Inflammatory macrophage treated with lipopolysaccharide for 1 hour (primary cell): ENCODE measurements around the gene UBXN10.

ENCODE experiments used
- DNase-seq, 2 donors: peaks; one replicate each; pipeline ENCODE4 v3.0.0-alpha.2; 2020 to 2022

The UBXN10 gene

DNA sequence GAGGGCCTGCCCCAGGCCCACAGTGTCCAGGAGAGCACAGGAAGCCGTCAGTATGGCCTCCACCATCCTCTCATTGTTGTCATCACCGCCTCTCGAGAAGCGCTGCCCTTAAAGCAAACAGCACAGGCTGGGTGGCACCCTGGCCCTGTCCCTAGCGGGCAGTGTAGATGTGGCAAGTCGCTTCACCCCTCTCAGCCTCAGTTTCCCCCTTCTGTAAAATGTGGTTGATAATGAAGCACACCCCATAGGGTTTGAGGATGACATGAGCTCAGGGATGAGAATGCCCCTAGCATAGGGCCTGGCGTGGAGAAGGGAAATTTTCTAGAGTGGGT lies 33.3 kb upstream of the UBXN10 start:
- no peak for DNase-seq

DNA sequence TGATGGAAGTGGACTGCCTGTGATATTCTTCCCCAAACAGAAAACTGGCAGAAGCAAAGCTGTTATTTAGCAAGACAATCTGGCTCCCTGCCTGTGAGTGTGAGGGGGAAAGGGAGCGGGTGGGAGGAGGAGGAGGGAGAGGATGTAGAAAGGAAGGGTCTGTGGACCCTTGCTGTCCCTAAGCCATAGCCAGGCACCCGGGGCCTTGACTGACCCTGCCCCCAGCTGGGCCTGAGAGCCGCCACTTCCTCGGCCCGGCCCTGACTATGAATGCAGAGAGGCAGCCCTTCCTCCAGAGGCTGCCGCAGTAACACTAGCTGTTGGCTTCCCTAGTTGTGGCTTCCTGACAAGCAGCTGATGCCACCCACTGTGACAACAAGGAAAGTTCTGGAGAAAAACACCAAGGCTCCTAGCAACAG lies 32.9 kb upstream of the UBXN10 start:
- peak; percentile 13 to 49 for DNase-seq

- DNase-seq: no peak
These were observed 31.5 kb upstream of the UBXN10 start for GRCh38 chr1:20154301-20154831.

DNA sequence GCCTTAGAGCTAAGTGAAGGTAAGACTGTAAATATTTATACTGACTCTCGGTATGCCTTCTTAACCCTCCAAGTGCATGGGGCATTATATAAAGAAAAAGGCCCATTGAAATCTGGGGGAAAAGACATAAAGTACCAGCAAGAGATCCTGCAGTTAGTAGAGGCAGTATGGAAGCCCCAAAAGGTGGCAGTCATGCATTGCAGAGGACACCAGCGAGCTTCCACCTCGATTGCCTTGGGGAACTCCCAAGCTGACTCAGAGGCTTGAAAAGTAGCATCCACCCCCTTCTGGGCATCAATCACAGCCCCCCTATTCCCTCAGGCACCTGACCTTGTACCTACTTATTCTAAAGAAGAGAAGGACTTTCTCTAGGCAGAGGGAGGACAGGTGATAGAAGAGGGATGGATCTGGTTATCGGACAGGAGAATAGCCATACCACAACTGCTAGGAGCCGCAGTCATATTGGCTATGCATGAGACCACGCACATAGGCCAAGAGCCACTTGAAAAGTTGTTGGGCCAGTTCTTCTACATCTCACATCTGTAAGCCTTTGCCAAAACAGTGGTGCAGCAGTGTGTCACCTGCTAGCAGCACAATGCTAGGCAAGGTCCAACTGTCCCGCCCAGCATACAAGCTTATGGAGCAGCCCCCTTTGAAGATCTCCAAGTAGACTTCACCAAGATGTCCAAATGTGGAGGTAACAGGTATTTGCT lies 27.4 kb upstream of the UBXN10 start:
- DNase-seq: no peak

DNA sequence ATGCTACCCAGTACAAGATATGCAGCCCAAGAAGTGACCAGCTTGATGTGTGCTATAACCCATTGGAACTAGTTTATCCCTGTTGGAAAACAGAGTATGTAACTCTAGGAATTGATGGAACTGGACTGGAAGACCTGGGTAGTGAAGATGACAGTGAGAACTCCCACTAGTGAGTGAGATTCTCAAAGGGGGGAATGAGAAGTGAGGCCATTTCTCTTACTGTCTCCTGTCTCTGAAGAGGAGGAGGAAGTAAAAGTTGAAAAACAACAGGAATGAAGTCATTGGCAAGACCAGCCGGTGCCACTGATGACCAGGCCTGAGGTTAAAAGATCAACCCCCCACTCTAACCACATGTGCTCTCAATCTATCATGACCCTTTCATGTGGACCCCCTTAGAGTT lies 25.9 kb upstream of the UBXN10 start:
- DNase-seq: no peak

- peak in 1 of 2 donors; percentile 7 for DNase-seq
These were observed 21.1 kb upstream of the UBXN10 start for GRCh38 chr1:20164694-20165202.

DNA sequence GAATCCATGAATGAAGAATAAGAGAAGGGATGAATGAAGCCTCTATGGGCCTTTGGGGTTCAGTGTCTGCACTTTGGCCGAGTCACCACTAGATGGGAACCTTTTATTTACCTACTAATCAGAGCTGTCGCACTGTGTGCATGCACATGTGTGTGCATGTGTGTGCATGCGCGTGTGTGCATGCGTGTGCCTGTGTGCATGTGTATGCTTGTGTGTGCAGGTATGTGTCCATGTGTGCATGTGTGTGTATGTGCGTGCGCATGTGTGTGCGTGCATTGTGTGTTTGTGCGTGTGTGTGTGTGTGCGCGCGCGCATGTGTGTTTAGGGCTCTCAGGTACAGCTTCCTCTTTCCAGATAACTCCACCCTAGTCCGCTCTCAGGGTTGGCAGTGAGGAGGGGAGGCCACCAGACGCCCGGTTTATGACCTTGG lies 20.4 kb upstream of the UBXN10 start:
- DNase-seq: no peak

GRCh38 chr1:20166051-20166450 lies 19.8 kb upstream of the UBXN10 start:
- DNase-seq: no peak

DNA sequence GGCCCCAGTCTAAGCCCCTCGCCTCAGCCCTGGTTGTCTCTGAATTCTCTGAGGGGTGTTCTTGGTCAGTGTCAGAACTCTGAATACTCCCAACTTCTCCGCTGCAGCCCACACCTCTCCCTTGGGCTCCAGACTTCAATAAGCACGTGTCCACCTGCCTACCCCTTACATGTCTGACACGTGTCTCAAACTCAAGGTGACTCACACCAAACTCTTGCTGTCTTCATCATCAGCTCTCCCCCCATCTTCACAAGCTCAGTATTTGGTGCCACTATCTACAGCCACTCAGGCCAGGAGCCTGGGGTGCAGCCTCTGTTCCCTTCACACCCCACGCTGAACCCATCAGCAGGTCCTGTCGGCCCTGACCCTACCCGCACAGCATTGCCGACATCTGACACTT lies 18.8 kb upstream of the UBXN10 start:
- no peak for DNase-seq

- DNase-seq: no peak
These were observed 17.1 kb upstream of the UBXN10 start for GRCh38 chr1:20168564-20169491.

DNA sequence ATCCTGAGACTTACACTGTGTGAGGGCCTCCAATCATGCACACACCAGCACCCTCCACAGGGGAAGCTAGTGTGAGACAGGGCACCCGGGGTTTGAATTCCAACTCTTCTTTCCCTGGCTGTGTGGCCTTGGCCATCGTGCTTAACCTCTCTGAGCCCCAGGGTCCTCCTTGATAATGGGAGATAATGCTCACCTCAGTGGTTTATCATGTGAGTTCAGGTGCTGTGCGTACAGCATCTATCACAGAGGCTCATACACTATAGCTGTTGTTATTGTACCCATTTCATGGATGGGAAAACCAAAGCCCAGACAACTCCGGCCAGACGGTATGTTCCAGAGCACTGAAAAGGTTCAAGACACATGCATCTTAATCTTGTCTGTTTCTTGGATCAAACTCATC lies 16.0 kb upstream of the UBXN10 start:
- no peak for DNase-seq

- no peak for DNase-seq
These were observed 13.8 kb upstream of the UBXN10 start for GRCh38 chr1:20172033-20172590.

DNA sequence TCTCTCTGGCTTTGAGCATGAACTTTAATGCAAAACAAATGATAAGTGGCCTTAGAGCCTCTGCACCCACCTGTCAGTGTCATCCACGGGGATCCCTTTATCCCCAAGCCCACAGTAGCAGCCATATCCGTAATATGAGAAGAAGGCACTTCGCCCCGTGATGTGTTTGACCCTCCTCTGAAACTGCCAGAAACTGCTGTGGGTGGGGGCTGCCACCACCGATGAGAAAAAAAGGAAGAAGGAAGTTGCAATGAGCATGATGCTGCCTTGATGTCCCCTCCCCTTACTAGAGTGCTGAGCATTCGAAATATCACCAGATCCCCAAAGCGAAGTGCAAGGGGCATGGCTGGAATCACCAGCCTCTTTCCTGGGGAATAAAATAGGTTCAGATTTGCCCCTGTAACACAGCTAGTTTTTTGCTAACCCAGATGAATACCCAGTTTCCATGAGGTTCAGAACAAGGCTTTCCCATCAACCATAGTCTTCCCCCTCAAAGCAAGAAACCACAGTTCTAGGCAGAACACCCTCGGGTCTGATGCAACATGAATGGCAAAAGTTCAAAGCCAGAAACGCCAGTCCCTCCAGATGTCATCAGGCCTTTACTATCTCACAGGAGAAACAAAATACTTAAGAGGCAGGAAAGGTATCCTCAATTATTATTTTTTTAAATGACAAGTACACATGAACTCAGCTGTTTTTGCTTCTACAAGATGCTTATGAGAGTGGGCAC lies 10.8 kb upstream of the UBXN10 start:
- DNase-seq: peak in 1 of 2 donors; percentile 52

DNA sequence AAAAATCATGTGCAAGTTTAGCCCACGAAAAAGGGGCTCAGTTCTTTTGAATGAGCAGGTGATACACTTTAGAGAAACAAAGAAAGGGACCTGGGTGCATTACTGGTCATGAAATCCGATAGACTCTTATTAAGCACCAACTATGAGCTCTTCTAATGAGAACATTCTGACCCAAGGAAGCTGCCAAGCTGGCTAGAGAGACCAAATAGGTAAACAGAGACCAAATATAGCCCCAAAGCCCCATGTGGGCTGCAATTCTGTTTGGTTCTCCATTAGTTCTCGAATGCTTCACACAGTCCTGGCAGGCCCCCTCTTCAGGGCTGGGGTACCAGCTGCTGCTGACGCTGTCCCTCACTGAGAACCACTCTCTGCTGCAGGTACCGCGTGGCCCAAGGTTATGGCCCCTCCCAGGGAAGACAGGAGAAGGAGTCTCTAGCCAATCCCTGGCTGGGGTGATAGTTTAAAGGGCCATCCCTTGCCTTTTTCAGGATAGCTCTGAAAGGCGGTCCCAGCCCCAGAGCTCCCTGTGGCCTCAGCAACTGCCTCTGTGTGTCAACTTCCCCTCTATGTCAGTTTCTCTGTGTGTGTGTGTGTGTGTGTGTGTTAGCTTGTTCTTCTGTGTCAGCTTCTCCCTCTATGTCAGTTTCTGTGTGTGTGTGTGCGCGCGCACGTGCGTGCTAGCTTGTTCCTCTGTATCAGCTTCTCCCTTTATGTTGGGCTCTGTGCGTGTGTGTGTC lies 7.1 kb upstream of the UBXN10 start:
- DNase-seq: no peak

DNA sequence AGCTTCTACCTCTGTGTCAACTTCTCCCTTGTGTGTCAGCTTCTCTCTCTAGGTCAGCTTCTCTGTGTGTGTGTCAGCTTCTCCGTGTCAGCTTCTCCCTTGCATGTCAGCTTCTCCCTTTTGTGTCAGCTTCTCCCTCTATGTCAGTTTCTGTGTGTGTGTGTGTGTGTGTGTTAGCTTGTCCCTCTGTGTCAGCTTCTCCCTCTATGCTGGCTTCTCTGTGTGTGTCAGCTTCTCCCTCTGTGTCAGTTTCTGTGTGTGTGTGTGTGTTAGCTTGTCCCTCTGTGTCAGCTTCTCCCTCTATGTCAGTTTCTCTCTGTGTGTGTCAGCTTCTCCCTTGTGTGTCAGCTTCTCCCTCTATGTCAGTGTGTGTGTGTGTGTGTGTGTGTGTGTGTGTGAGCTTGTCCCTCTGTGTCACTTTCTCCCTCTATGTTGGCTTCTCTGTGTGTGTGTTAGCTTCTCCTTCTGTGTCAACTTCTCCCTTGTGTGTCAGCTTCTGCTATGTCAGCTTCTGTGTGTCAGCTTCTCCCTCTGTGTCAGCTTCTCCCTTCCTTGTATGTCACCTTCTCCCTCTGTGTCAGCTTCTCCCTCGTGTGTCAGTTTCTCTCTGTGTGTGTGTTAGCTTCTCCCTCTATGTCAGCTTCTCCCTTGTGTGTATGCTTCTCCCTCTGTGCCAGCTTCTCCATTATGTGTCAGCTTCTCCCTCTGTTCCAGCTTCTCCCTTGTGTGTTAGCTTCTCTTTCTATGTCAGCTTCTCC lies 6.3 kb upstream of the UBXN10 start:
- DNase-seq: no peak

GRCh38 chr1:20180129-20180843 lies 5.6 kb upstream of the UBXN10 start:
- no peak for DNase-seq

DNA sequence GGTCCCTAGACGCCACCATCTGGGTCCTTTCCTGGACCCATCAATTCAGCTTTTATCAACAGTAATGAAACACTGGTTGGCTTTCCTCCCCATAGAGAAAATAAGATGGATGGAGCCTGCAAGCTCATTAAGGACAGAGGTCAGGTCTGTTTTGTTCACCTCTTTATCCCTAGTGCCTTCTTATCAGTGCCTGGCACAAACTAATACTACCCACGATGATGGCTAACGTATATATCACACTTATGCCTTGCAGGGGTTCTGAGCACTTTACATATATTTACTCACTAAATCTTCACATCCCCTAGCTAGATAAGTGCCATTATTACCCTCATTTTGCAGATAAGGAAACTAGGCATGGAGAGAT lies 5.1 kb upstream of the UBXN10 start:
- no peak for DNase-seq

GRCh38 chr1:20182415-20182814 lies 3.5 kb upstream of the UBXN10 start:
- peak in 1 of 2 donors; percentile 34 for DNase-seq

GRCh38 chr1:20183035-20183434 lies 2.9 kb upstream of the UBXN10 start:
- DNase-seq: no peak

DNA sequence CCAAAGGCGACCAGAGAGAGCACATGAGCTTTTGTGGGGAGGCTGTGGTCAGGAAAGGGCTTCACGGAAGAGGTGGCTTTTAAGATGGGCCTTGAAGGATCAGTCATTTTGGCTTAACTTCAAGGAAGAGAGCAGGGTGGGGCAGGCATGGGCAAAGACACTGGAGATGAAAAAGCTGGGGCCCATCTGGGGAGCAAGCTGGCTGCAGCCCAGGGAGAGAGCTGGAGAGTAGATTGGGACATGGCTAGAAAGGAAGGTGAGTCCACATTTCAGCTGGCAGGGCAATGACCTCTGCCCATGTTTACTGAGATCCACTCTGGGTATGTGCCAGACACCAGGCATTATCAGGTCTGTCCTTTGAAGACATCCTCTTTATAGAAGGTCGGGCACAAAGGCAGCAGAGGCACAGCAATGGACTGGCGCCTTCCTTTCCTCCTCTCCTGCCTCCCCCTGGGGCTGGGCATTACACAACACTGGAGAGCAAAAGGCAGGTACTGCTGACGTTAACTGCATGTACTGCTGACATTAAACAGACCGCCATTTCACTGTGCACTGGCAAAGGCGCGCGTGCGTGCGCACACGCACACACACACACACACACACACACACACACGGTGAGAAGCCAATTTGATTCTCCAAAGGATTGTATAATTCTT lies 2.2 kb upstream of the UBXN10 start:
- no peak for DNase-seq
